OCI-LY7 (cell line): ENCODE results near the gene SEMA7A.

ENCODE experiments used
- EZH2phosphoT487 ChIP-seq: fragments of 200-600 bp; sonication (generic); IDR thresholded peaks from 2 replicates; pipeline ENCODE4 v1.6.1; 2018; ENCODE audit warnings: low read depth, borderline replicate concordance, mild to moderate bottlenecking, mixed run types, antibody characterized with exemption, low read length, moderate library complexity, mixed read lengths
- TF ChIP-seq, protein P1 (sequence below): fragments of 200-600 bp; sonication (generic); conservative IDR thresholded peaks from 2 replicates; pipeline ENCODE4 v1.5.1; 2014; ENCODE audit warnings: mild to moderate bottlenecking, antibody characterized with exemption, low read length, moderate library complexity, mixed read lengths

GRCh38 chr15:74378848-74379247 lies 54.9 kb downstream of the SEMA7A start:
- TF ChIP-seq, protein P1, sequence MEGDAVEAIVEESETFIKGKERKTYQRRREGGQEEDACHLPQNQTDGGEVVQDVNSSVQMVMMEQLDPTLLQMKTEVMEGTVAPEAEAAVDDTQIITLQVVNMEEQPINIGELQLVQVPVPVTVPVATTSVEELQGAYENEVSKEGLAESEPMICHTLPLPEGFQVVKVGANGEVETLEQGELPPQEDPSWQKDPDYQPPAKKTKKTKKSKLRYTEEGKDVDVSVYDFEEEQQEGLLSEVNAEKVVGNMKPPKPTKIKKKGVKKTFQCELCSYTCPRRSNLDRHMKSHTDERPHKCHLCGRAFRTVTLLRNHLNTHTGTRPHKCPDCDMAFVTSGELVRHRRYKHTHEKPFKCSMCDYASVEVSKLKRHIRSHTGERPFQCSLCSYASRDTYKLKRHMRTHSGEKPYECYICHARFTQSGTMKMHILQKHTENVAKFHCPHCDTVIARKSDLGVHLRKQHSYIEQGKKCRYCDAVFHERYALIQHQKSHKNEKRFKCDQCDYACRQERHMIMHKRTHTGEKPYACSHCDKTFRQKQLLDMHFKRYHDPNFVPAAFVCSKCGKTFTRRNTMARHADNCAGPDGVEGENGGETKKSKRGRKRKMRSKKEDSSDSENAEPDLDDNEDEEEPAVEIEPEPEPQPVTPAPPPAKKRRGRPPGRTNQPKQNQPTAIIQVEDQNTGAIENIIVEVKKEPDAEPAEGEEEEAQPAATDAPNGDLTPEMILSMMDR, result no peak
- no peak for TF ChIP-seq EZH2phosphoT487
